Esophagus squamous epithelium (tissue), 4 donors: ENCODE measurements around the gene GATAD2A.

Experiments used
- POLR2A ChIP-seq, 4 donors: fragments of 450-650 bp; IDR thresholded peaks; one replicate each; pipeline ENCODE4 v1.6.1; 2017; ENCODE audit warnings: antibody characterized with exemption in 4 of 4, mild to moderate bottlenecking in 4 of 4, moderate library complexity in 3 of 4
- TF ChIP-seq, protein P1 (sequence below), 6 experiments: fragments of 450-650 bp in 4 of 6; fragments of 200-600 bp in 2 of 6; sonication (generic) in 2 of 6; IDR thresholded peaks; one replicate each; pipeline ENCODE4 v1.5.1; 2016 to 2019; ENCODE audit warnings: antibody characterized with exemption in 6 of 6, mild to moderate bottlenecking in 4 of 6, moderate library complexity in 4 of 6

DNA sequence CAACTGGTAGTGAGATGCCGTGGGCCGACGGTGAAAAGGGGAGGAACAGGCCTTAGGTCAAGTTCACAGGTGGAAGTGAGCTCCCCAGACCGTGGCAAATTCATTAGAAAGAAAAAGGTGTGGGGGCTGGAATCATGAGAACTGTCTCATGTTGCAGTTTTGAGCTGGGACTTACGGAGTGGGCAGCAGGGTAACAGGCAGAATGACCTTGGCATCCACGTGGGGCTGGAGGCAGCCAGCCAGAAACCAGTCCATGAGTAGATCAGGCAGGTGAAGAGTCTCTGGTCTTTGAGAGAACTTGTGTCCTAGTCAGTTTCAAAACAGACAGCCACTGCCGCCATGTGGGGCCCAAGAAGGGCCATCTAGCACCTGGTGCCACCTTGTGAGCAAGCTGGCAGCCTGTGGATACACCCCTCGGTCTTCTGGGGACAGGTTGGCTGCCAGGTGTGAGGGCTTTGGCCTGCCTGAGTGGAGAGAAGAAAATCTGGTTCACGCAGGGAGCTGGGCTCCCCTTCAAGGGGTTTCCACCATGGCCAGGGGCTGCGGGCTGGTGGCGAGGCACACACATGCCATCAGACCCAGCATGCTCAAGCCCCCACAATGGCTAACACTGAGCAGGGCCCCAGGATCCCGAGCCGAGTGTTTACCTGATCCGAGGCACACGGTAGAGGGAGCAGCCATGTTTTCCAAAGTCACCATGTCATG lies 86.0 kb downstream of the GATAD2A start:
- TF ChIP-seq, protein P1, sequence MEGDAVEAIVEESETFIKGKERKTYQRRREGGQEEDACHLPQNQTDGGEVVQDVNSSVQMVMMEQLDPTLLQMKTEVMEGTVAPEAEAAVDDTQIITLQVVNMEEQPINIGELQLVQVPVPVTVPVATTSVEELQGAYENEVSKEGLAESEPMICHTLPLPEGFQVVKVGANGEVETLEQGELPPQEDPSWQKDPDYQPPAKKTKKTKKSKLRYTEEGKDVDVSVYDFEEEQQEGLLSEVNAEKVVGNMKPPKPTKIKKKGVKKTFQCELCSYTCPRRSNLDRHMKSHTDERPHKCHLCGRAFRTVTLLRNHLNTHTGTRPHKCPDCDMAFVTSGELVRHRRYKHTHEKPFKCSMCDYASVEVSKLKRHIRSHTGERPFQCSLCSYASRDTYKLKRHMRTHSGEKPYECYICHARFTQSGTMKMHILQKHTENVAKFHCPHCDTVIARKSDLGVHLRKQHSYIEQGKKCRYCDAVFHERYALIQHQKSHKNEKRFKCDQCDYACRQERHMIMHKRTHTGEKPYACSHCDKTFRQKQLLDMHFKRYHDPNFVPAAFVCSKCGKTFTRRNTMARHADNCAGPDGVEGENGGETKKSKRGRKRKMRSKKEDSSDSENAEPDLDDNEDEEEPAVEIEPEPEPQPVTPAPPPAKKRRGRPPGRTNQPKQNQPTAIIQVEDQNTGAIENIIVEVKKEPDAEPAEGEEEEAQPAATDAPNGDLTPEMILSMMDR (IDR thresholded peaks at IDR 0.05) = no peak
- no peak for TF ChIP-seq POLR2A (IDR thresholded peaks at IDR 0.05)
